Ishikawa (cell line): ENCODE data around the gene WWC1.

ENCODE experiments used
- CEBPB ChIP-seq: IDR thresholded peaks from 2 replicates; pipeline ENCODE4 v1.6.1; 2012
- CREB1 ChIP-seq: IDR thresholded peaks from 2 replicates; pipeline ENCODE4 v1.6.1; 2012; ENCODE audit warnings: low read depth
- EGR1 ChIP-seq: IDR thresholded peaks from 2 replicates; pipeline ENCODE4 v1.6.1; 2012
- EP300 ChIP-seq: IDR thresholded peaks from 2 replicates; pipeline ENCODE4 v1.6.1; 2012; ENCODE audit warnings: borderline replicate concordance
- FOXM1 ChIP-seq: IDR thresholded peaks from 2 replicates; pipeline ENCODE4 v1.6.1; 2012; ENCODE audit warnings: low read depth, borderline replicate concordance
- MAX ChIP-seq: IDR thresholded peaks from 2 replicates; pipeline ENCODE4 v1.6.1; 2012
- NFIC ChIP-seq: IDR thresholded peaks from 2 replicates; pipeline ENCODE4 v1.6.1; 2012
- RAD21 ChIP-seq: IDR thresholded peaks from 2 replicates; pipeline ENCODE4 v1.6.1; 2012; ENCODE audit warnings: low read depth
- REST ChIP-seq: IDR thresholded peaks from 2 replicates; pipeline ENCODE4 v1.6.1; 2012; ENCODE audit warnings: low read depth, mild to moderate bottlenecking
- TAF1 ChIP-seq: IDR thresholded peaks from 2 replicates; pipeline ENCODE4 v1.6.1; 2012; ENCODE audit warnings: low read depth, mild to moderate bottlenecking
- TCF12 ChIP-seq: IDR thresholded peaks from 2 replicates; pipeline ENCODE4 v1.6.1; 2012; ENCODE audit warnings: low read depth
- TEAD4 ChIP-seq: IDR thresholded peaks from 2 replicates; pipeline ENCODE4 v1.6.1; 2012
- USF1 ChIP-seq: IDR thresholded peaks from 2 replicates; pipeline ENCODE4 v1.6.1; 2012
- YY1 ChIP-seq: IDR thresholded peaks from 2 replicates; pipeline ENCODE4 v1.6.1; 2012; ENCODE audit warnings: low read depth
- ZBTB7A ChIP-seq: IDR thresholded peaks from 2 replicates; pipeline ENCODE4 v1.6.1; 2012; ENCODE audit warnings: low read depth

The WWC1 gene

GRCh38 chr5:168337361-168337760 is 45.9 kb downstream of the WWC1 start:
- TF ChIP-seq YY1, result no peak
- TF ChIP-seq RAD21, result no peak
- TF ChIP-seq ZBTB7A, result no peak
- TF ChIP-seq TCF12, result no peak
- TF ChIP-seq CEBPB, result no peak
- no peak for TF ChIP-seq MAX

- TF ChIP-seq CREB1 (no peak), TEAD4 (no peak), RAD21 (no peak), YY1 (no peak), TCF12 (no peak), NFIC (no peak), REST (no peak), EGR1 (no peak), CEBPB (no peak), TAF1 (no peak)
Measured at GRCh38 chr5:168339109-168339771, 47.8 kb downstream of the WWC1 start.

DNA sequence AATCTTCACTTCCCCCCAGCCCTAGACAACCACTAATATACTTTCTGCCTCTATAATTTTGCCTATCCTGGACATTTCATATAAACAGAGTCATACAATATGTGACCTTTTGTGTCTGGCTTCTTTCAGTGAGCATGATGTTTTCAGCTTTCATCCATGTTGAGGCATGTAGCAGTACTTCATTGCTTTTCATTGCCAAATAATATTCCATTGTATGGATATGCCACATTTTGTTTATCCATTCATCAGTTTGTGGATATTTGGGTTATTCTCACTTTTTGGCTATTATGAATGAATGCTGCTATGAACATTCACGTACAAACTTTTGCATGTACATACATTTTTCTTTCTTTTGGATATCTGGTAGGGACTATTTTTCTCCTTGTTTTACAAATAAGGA is 49.0 kb downstream of the WWC1 start:
- no peak for TF ChIP-seq MAX

- TF ChIP-seq ZBTB7A (no peak), EGR1 (no peak), TEAD4 (no peak), FOXM1 (no peak), TAF1 (no peak), NFIC (no peak), RAD21 (no peak), TCF12 (no peak), REST (no peak), CREB1 (no peak), USF1 (no peak), YY1 (no peak), MAX (no peak), EP300 (no peak)
Measured at GRCh38 chr5:168341178-168341577, 49.7 kb downstream of the WWC1 start.

DNA sequence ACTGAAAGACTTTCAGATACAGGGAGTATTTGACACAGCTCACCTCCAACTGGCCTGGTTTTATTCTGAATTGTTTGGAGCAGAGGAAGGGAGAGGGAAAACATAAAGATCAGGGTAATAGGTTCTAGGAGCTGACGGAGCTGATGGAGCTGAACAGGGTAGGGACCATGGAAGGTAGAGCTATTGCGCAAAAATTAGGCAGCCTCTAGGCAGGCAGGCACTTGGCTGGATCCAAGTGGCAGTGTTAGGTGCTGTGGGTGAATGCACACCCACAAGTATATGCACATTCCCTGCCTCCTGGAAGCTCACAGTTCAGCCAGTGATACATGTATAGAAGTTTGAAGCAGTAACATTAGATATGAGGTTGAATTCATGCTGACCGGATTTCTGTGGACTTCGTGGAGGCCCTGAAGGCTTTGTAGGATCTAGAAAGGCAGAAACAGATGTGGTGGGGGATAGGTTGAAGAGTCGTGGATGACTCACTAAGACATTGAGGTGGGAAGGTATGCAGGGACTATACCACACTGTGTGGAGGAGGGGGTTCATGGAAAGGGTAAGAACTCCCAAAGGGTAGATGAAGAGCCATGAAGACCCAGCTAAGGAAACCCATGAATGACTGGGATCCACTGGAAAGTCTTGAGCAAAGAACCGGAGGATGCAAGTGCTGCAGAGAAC is 50.8 kb downstream of the WWC1 start:
- TF ChIP-seq TCF12 (no peak), NFIC (no peak), REST (no peak), CEBPB (peak; percentile 72; the same call in 1 of the 2 replicates), YY1 (no peak)
